Activated naive CD4-positive, alpha-beta T cell treated with anti-CD3 and anti-CD28 coated beads, Interleukin-2, amount 50 U/mL, for 72 hours (primary cell): ENCODE measurements around the gene KLF3. TPM values are rescaled to one million over a fixed set of nuclear protein-coding genes. Genes with fewer than 3 reads are reported as not detected.

Experiments used
- ATAC-seq, 2 donors: fragments of 150-1000 bp; cut with Tn5 transposase; 2 replicates each; pipeline ENCODE4 v1.10.0; 2021; ENCODE audit warnings: mild to moderate bottlenecking in 2 of 2, moderate library complexity in 2 of 2
- DNase-seq, 2 donors: peaks; one replicate each; pipeline ENCODE4 v3.0.0; 2021 to 2022; ENCODE audit warnings: low spot score in 2 of 2
- H3K27ac Mint-ChIP-seq, 2 donors: one replicate each; pipeline ENCODE4 v1.8.0; 2022; ENCODE audit warnings: mild to moderate bottlenecking in 2 of 2, mixed read lengths in 2 of 2
- H3K36me3 Mint-ChIP-seq, 2 donors: one replicate each; pipeline ENCODE4 v1.8.0; 2022; ENCODE audit warnings: mixed read lengths in 2 of 2
- H3K9me3 Mint-ChIP-seq, 2 donors: one replicate each; pipeline ENCODE4 v1.8.0; 2022; ENCODE audit warnings: mixed read lengths in 2 of 2
- total RNA-seq, 2 donors: library from RNA; stranded (reverse); gene quantifications; one replicate each; pipeline ENCODE4 v1.2.3, GENCODE V29; 2022

The KLF3 gene
- total RNA-seq, 2 donors from 2014 or later: 6.9 to 10.1 TPM

DNA sequence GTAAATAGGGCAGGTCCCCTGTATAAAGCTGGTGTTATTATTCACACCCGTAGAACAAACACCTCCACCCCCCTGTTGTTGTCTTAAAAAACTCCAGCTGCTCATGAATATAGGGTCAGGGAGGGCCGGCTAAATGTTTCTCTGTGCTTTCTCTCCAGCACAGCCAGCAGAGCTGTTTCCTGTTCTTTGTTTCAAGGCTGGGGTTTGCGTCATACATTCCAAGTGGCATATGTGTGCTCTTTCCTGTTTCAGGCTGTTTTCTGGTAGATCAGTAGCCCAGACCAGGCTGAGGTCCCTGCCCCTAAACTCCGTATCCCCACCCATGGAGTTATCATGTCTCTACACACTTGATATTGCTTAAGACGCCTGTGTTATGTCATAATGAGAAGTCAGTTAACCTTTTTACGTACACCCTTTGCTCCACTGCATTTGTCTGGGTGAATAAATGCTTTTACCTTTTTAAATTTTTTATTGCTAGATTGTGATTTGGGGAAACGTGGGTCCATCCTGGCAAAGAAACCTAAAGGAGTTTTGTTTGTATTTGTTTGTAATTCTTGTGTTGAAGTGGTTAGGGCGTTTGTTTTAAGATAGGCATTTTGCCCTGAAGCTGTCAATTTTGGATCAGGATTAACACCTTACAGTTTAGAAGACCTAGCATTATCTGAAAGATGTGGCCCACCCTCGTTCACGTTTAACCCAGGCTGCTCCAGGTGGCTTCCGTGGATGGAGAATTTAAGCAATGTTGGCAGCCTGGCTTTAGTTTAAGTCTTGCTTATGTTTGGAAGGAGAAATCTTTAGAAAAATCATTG lies 3.3 kb downstream of the KLF3 start:
- ATAC-seq (peak; percentile 43 to 55), DNase-seq (peak; percentile 51 to 67)
- no peaks in the 10 kb centered on the region for H3K36me3 Mint-ChIP-seq
- H3K27ac Mint-ChIP-seq: peak overlapping the region; percentile 53 to 87
- no peaks in the 10 kb centered on the region for H3K9me3 Mint-ChIP-seq

DNA sequence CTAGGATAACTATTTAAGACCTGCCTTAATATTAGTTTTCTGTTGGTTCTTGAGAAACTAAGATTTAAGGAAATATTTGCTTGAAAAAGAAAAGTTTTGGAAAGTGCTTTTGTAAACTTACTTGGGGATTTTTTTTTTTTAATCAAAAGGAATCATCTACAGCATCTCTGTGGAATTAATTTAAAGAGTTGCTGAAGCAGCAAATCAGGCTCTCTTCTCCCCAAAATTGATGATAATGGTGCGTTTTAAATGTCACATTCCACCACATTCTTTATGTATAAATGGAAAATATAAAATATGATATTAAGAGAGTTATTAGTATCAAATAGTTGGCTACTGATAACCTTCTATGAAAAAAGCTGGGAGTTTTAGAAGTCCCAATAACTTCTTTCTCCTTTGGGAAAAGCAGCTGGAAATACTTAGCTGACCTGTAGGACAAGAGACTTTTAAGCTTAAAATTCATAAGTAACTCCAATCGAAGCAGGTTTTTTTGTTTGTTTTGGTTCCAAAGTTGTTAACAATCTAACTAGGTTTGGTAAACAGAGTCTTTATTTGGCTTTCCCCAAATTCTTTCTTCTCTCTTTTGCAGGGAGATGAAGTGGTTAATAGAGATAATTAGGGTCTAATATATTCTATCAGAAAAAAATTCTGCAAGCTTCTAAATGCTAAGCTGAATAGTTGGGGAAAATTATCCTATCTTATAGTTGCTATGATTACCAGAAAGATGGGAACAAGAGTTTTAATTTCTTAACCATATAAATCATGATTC lies 4.4 kb downstream of the KLF3 start:
- H3K27ac Mint-ChIP-seq: peak overlapping the region in 1 of 2 donors; percentile 85
- no peaks in the 10 kb centered on the region for H3K36me3 Mint-ChIP-seq
- no peak for DNase-seq
- no peaks in the 10 kb centered on the region for H3K9me3 Mint-ChIP-seq
- ATAC-seq: no peak

DNA sequence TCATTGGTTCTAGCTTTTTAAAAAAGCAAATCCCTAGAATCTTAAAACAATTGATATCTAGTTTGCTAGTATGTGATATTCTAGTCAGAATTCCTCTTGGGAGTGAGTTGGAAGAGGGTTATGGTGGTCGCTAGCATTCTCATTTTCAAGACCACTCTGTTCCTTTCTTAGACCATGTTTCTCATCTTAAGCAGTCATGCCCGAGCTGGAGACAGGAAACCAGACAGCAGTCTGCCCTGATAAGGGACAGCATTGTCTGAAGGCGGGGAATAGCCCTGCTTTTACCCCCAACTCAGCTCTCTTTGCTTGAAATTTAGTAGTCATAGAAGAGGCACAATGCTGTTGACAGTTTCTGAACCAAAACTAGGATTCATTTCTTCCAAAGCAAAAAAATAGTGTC lies 5.2 kb downstream of the KLF3 start:
- ATAC-seq: no peak
- no peaks in the 10 kb centered on the region for H3K36me3 Mint-ChIP-seq
- peak overlapping the region in 1 of 2 donors; percentile 85 for H3K27ac Mint-ChIP-seq
- no peaks in the 10 kb centered on the region for H3K9me3 Mint-ChIP-seq
- no peak for DNase-seq

DNA sequence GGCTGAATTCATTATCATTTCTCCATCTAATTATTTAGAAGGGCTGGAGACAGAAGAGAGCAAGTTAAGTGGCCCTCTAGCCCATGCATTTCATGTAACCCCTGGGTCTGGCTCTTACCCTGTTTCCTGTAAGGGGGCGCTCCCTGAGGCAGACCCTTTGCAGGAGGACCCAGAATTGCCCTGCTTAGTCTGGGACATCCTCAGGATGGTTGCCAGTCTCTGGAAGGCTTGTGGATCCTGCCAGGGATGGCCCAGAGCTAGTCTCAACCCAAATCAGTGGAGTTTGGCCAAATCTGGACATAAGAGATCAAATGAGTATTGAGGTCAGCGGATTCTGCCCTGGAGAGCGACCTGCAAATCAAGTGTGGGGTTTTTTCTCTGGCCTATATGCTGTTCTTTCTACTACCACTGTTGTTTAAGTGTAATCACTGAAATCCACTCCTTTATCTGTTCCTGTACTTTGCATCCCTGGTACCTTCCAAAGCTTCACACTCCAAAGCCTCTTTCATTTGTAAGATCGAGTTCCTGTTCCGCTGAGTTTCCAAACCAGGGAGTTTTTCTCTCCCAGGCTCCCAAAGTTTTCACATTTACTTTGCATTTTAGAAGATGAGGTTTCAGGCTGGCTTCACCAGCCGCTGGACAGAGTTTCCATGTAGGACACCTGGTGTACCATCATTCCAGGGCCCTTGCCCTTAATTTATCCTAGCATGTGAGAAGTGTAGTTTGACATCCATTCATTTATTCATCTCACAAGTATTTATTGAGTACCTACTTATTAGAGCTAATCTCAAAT lies 6.3 kb downstream of the KLF3 start:
- ATAC-seq (no peak), DNase-seq (no peak)
- no peaks in the 10 kb centered on the region for H3K9me3 Mint-ChIP-seq
- H3K36me3 Mint-ChIP-seq: no peaks in the 10 kb centered on the region
- peak overlapping the region in 1 of 2 donors; percentile 85 for H3K27ac Mint-ChIP-seq

DNA sequence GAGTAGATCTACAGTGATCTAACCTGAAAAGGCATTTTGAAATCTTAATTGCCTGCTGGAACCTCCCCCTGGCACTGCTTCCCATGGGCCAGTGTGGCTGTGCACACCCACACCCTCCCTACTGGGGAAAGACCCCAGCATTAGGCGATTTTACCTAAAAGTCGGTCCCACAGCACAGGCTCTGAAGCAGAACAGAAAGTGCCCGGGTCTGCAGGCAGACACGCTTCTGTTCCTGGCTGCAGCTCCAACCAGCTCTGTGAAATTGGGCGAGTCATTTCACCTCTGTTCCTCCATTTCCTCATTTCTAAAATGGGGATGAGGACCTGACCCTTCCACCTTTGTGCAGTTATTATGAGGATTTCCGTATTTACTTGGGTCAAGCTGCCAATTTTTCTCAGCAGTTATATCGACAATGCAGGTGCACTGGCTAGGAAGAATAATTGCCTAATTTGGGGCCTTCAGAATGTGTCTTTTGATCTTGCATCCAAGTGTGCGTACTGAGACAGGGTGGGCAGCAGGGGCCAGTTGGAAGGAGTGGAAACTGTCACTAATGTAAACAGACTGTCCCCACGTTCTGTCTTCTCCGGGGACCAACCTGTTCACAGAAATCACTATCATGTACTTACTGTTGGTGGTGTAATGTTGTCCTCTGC lies 7.1 kb downstream of the KLF3 start:
- DNase-seq (no peak), ATAC-seq (peak; percentile 12 to 17)
- Mint-ChIP-seq H3K27ac (peak overlapping the region; percentile 80 to 85), H3K9me3 (no peaks in the 10 kb centered on the region), H3K36me3 (no peaks in the 10 kb centered on the region)

DNA sequence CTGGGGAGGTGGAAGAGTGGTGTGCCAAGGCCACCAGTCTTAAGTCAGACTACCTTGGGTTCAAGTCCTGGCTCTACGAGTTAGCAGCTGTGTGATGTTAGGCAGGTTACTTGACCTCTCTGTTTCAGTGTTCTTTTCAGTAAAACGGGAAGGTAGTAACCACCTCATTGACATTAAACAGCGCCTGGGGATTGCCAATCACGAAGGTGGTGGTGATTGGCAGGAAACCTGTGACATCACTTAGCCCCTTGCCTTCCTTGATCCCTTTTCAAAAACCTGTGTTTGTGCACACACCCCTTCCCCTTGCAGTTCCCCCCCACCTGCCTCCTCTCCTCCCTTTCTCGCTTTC lies 7.6 kb downstream of the KLF3 start:
- Mint-ChIP-seq H3K36me3 (no peaks in the 10 kb centered on the region), H3K9me3 (no peaks in the 10 kb centered on the region), H3K27ac (peak overlapping the region; percentile 83 to 85)
- ATAC-seq (peak; percentile 38 to 59), DNase-seq (no peak)

DNA sequence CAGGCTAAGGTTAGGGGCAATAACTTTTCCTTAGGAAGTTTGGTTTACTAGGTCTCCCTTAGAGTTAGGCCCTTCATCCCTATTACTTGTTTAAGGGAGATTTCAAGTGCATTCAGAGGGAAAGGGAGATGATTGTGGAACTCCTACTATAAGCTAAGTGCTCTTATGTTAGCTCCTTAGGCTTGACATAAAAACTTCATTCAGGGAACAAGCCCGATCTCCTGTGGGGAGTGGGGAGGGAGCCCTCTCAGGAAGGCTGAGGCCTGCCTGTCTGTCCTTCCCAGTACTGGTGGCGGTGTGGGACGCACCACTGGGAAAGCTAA lies 8.0 kb downstream of the KLF3 start:
- no peak for DNase-seq
- no peaks in the 10 kb centered on the region for H3K9me3 Mint-ChIP-seq
- peak overlapping the region; percentile 83 to 85 for H3K27ac Mint-ChIP-seq

DNA sequence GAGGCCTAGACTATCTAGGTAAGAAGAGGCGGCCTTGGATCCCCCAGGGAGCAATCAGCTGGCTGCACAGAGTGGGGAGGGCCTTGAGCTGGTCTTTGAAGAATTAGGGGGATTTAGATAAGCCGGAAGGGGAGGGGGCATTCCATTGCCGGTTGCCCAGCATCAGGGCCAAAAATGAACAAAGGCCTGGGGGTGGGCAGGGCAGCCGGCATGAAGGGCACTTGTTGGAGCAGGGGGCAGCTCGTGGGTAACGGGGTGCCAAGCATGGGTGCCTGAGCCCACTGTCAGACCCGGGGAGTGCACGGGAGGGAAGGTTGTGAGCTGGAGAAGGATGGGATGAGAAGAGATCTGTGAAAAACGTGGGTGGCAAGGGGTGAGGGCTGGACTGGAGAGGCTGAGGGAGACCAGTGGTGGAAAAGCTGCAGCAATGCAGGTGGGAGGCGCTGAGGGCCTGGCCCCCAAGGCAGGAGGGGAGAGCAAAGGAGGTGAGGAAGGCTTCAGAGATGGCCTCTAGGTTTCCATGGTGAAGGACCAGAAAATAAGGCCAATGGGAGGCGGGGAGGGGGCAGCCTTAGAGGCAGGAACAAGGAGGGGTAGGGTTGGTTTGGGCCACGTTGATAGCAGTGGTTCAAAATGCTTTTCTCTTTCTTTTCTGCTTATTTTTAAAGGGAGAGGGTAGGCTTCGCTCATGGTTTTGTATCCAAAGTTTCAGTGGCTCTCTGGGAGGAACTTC lies 8.6 kb downstream of the KLF3 start:
- no peaks in the 10 kb centered on the region for H3K9me3 Mint-ChIP-seq
- H3K27ac Mint-ChIP-seq: peak overlapping the region; percentile 83 to 85
- no peak for ATAC-seq
- no peak for DNase-seq
- no peaks in the 10 kb centered on the region for H3K36me3 Mint-ChIP-seq

More for the DNA sequence above, 8.0 kb downstream of the KLF3 start:
- ATAC-seq: no peak
- H3K36me3 Mint-ChIP-seq: no peaks in the 10 kb centered on the region

DNA sequence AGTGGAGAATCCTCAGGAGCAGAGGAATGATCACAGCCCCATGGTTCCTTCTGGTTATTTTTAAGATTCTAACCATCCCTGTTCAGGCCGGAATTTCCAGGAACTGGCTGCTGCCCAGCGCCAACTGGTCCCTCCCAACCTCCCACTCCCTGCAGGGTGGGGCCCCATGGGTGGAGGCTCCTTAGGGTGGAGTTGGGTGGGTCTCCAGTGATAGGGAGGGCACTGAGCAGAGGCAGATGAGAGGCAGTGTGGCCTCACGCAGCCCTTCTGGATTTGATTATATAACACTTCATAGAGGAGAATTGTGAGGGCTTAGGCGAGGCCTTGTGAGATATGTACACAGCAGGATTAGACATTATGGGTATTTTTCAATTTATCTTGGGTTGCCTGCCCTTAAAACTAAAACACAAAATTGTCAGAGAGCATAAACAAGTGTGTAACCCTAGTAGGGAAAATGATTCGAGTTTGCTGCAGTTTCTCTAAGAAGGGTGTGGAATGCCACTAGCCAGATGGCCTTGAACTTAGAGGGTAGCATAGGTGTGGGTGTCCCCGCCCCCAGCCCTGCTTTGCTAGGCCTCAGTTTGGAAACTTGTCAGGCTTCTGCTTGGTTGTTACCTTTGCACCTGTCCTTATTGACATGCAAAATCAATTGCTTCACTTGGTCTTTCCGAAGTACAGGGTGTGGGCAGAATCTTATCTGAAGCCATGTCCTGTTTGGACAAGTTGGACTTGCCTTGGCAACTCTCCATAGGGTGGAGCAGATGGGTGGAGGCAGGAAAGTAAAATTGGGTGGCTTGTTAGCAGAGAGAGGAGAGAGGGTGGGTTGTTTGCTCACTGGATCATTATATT lies 9.4 kb downstream of the KLF3 start:
- Mint-ChIP-seq H3K36me3 (no peaks in the 10 kb centered on the region), H3K9me3 (no peaks in the 10 kb centered on the region), H3K27ac (peak overlapping the region; percentile 77 to 85)
- no peak for ATAC-seq
- DNase-seq: no peak

DNA sequence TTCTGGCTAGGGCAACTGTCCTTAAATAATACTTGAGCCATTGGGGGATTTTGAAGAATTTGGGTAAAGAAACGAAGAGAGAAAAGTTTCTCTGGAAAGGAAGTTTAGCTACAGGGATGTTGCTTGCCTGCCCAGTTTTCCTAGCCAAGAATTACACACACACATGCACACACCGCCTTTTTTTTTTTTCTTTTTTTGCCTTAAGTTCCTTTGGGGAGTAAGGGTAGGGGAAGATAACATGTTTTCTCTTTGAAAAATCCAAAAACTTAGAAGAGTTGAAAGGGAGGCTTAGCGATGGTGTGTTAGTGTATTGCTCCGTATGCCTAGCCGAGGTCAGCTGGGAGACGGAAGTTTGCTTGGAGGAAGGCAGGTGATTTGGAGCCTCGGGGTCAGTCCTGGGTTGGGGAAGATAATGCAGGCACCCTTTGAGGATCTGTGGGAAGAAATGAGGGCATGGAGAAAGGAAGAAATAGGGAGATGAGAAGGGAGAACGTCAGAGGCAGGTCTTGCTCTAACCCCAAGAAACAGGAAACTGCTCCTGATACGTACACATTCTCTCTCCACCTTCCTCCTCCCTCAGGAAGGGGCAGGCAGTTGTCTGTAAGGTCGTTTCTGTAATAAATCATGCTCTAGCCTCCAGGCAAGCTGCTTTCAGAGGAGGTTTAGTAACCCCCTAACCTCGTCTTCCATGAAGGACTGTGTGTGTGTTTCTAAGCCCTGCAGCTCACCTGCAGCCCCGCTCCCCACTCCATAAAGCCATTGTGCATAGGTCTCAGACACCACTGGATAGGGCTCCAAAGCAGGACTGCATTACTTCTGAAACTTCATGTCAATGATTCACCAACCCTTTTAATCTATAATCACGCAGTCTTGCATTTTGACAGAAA lies 10.5 kb downstream of the KLF3 start:
- DNase-seq: no peak
- Mint-ChIP-seq H3K9me3 (no peaks in the 10 kb centered on the region), H3K36me3 (no peaks in the 10 kb centered on the region), H3K27ac (peak overlapping the region in 1 of 2 donors; percentile 30)
- peak; percentile 34 to 35 for ATAC-seq

DNA sequence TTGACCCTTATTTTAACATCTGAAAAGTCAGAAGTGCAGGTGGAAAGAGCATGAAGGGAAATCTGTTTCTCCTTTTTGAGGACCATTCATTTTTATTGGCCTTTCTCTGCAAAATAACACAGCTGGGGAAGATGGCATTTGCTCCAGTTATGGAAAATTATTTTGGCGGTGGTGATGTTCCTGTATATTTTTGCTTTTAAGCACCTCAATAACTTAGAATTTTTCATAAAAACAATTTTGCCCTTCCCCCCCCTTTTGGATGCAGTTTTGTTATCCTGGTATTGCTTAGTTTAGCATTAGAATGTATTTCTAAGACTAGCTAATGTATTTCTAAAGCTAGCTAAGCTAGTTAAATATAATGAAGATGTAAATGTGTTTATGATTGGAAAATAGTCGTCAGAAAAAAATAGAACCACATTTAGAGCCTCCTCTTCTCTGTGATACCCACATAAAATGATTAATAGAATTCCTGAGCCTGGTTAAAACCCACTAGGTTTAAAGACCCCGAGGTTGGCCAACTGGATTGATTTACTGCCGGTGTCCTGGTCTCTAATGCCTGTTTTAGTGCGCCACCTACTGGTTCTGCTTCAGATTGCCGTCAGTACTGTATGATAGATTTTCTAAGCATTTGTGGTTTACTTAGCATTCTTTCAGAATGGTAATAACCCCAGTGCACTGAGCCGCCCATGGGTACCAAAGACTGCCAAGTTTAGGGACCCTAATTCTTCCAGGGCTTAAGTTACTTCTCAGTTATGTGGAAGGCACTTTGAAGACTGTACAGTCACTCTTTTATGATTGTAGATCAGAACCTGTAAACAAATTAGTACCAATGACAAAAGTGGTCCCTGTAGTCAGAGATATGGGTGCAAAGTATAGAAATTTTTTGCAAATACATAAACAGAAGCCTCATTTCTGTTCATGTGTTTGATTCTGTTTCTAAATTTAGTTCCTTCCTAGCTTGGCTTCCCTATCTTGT lies 11.4 kb downstream of the KLF3 start:
- ATAC-seq (peak; percentile 48 to 63), DNase-seq (peak; percentile 67 to 85)
- no peaks in the 10 kb centered on the region for H3K36me3 Mint-ChIP-seq
- H3K27ac Mint-ChIP-seq: peak overlapping the region; percentile 30 to 85
- H3K9me3 Mint-ChIP-seq: no peaks in the 10 kb centered on the region

DNA sequence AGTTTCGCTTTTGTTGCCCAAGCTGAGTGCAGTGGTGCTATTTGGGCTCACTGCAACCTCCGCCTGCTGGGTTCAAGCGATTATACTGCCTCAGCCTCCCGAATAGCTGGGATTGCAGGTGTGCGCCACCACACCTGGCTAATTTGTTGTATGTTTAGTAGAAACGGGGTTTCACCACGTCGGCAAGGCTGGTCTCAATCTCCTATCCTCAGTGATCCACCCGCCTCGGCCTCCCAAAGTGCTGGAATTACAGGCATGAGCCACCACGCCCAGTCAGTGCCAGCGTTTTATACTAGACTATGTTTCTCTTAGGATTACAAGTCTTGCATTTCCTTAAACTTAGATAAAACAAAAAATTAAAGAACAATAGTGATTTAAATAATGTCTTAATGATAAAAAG lies 13.0 kb downstream of the KLF3 start:
- ATAC-seq: no peak
- no peaks in the 10 kb centered on the region for H3K9me3 Mint-ChIP-seq

DNA sequence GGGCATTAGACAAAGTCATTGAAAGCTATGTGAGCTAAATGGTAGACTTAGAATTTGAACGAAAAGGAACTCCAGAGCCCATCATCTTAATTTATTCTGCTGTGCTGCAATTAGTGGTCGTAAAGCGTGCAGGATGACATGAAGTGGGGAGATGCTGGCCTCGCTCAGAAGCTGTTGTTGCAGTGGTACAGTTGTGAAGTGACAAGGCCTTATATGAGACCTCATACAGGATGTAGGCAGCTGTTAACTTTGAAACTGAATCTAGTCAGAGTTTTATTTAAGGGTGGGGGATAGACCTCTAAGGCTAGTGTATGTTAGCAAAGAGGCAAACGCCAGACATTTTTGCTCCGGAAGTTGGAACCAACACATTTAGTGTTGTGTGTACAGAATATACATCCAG lies 13.4 kb downstream of the KLF3 start:
- peak; percentile 35 to 36 for ATAC-seq

More for the DNA sequence above, 13.0 kb downstream of the KLF3 start:
- no peak for DNase-seq
- H3K36me3 Mint-ChIP-seq: no peaks in the 10 kb centered on the region
- peak overlapping the region in 1 of 2 donors; percentile 77 for H3K27ac Mint-ChIP-seq

More for the DNA sequence above, 13.4 kb downstream of the KLF3 start:
- H3K36me3 Mint-ChIP-seq: no peaks in the 10 kb centered on the region
- no peaks in the 10 kb centered on the region for H3K9me3 Mint-ChIP-seq
- H3K27ac Mint-ChIP-seq: peak overlapping the region in 1 of 2 donors; percentile 77
- no peak for DNase-seq
